ENCODE measurements around the gene PGLYRP4. TPM values are rescaled to one million over a fixed set of nuclear protein-coding genes. Genes with fewer than 3 reads are reported as not detected.
A peak's percentile ranks its signal among the peaks of the same experiment; 100 is the strongest.

Gene PGLYRP4
- total and polyA plus RNA-seq, 7 experiments from 2014 or later, result not detected

DNA sequence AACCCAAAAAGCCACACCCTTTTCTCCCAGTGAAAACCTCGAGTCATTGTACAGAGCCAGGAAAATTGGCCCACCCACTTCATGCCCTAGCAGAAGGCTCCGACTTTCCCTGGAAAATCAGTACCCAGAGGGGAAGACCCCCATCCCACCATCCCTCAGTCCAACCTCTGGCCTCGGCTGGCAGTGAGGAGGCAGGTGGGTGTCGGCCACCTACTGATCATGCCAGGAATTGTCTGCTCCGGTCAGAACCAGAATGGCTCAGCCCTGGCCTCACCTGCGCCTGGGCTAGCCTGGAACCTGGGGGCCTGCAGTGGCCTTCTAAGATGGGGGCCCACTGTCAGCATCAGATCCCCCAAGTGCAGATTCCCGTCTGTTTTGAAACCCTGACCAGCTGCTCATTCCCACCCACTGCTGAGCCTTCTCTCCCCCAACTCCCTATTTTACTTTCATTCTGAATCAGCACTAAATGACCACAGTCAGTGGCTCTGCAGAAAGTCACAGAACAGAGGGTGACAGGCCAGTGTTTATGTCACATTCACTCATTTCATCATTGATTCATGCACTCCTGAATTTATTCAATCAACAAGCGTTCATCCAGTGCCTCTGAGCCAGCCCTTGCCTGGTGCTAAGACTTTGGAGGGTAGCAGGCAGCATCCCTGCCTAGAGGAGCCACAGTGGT, 6.0 kb upstream of the PGLYRP4 start:
- peaks cover 0 to 16% (median 6%) of the 10 kb centered on the region in 5 donors for H3K27me3 Mint-ChIP-seq
- H3K27me3 ChIP-seq (ENCODE audit: control insufficient read depth in 2 of 2, insufficient read depth in 2 of 2, low read length in 2 of 2), result no peaks in the 10 kb centered on the region
- CTCF ChIA-PET, result interaction anchor here (0.6 to 6.2 kb wide), 2 partner anchors 139 to 243 kb away, joined by 7 to 51 read pairs; no protein-coding TSS in a partner anchor
- no peak overlapping the region for H3K4me3 ChIP-seq (ENCODE audit: low read length)
- ATAC-seq, result no peak
- no peak for DNase-seq
- H3K27ac Mint-ChIP-seq, result peak overlapping the region in 1 of 9 donors; percentile 65
- no peaks in the 10 kb centered on the region for H3K9me3 Mint-ChIP-seq
- peaks cover 16 to 26% (median 24%) of the 10 kb centered on the region in 7 donors for H3K4me1 Mint-ChIP-seq
- peaks cover 0 to 16% of the 10 kb centered on the region in 2 donors for H3K4me1 ChIP-seq (ENCODE audit: control insufficient read depth in 2 of 2, insufficient read depth in 2 of 2, low read length in 2 of 2)
- no peaks in the 10 kb centered on the region for H3K9me3 ChIP-seq (ENCODE audit: control insufficient read depth in 2 of 3, low read length in 3 of 3)
- H3K36me3 ChIP-seq (ENCODE audit: control insufficient read depth in 2 of 3, insufficient read depth in 3 of 3, low read length in 3 of 3), result no peaks in the 10 kb centered on the region
- H3K36me3 Mint-ChIP-seq, result no peaks in the 10 kb centered on the region
- POLR2A ChIA-PET, result no interaction called here
- no peak overlapping the region for H3K27ac ChIP-seq (ENCODE audit: low read depth, low read length)
- intact Hi-C loops (cut with micrococcal nuclease), result loop anchor here in 1 of 2 donors (10.0 kb wide), 1 partner anchor 280 kb away; the partner anchor contains the start of gene CHTOP
- H3K4me3 Mint-ChIP-seq, result no peak overlapping the region

DNA sequence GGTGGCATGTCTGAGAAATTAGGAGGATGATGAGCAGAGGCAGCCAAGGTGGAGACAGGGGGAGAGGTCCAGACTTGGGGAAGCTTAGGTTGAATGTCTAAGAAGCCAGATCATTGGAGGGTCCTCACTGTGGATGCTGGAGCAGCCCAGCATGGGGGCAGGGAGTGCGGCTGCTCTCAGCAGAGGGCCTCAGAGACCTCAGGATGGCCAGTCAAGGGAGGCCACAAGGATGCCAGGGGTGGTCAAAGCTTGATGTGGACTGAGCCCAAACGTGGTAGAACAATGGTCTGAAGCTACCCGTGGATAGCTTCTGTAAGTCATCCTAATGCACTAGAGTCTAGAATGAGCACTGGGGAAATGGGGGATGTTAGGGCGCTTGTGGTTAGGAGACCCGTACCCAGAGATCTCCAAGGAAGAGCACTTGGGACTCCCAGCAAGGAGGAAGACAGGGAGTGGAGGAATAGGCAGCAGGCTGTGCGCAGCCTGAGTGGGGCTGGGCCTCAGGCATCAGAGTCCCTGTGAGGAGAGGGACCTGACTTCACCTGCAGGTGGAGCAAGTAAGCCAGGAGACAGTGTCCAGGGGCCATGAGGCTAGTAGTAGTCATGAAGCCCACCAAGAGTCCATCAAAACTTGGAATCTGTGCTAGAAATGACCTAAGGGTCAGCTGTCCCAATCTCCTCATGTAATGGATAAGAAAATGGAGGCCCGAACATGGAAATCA, 4.7 kb upstream of the PGLYRP4 start:
- Mint-ChIP-seq H3K4me1 (peaks cover 13 to 24% (median 24%) of the 10 kb centered on the region in 7 donors), H3K27ac (no peak overlapping the region), H3K36me3 (no peaks in the 10 kb centered on the region), H3K9me3 (no peaks in the 10 kb centered on the region), H3K4me3 (no peak overlapping the region), H3K27me3 (peaks cover 6 to 21% (median 10%) of the 10 kb centered on the region in 5 donors)
- ChIA-PET POLR2A (no interaction called here), CTCF (interaction anchor here (0.5 to 6.2 kb wide), 2 partner anchors 11 to 140 kb away, joined by 4 to 51 read pairs; no protein-coding TSS in a partner anchor)
- no peak overlapping the region for H3K4me3 ChIP-seq (ENCODE audit: low read length)
- ATAC-seq (no peak), DNase-seq (no peak)
- intact Hi-C loops (cut with micrococcal nuclease), result loop anchor here (2.0 to 10.0 kb wide), 3 partner anchors 51 to 395 kb away; partner anchors contain the start of gene CHTOP (in 1 of the 2)
- no peak overlapping the region for H3K27ac ChIP-seq (ENCODE audit: low read depth, low read length)
- peaks cover 0 to 14% of the 10 kb centered on the region in 2 donors for H3K4me1 ChIP-seq (ENCODE audit: control insufficient read depth in 2 of 2, insufficient read depth in 2 of 2, low read length in 2 of 2)
- H3K27me3 ChIP-seq (ENCODE audit: control insufficient read depth in 2 of 2, insufficient read depth in 2 of 2, low read length in 2 of 2), result no peaks in the 10 kb centered on the region
- no peaks in the 10 kb centered on the region for H3K9me3 ChIP-seq (ENCODE audit: control insufficient read depth in 2 of 3, low read length in 3 of 3)
- H3K36me3 ChIP-seq (ENCODE audit: control insufficient read depth in 2 of 3, insufficient read depth in 3 of 3, low read length in 3 of 3), result no peaks in the 10 kb centered on the region

DNA sequence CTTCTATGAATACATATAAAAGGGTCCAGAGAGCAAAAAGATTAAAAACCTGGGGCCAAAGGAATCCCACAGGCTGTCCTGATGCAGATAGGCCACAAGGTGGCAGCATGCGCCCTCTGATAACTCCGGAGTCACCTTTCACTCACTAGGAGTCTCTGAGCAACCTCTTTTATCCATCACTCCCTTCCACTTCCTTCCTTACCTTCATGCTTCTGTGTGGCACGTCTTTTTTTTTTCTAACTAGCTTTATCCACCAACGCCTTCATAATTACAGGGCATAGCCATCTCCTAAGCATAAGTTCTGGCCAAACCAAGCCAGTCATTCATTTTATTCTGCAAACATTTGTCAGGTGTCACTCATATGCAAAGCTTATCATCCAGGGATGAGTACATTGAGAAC, 3.9 kb upstream of the PGLYRP4 start:
- DNase-seq (peak; percentile 30 to 69 (median 52)), ATAC-seq (peak; percentile 77)
- no peaks in the 10 kb centered on the region for H3K9me3 Mint-ChIP-seq
- no peaks in the 10 kb centered on the region for H3K9me3 ChIP-seq (ENCODE audit: control insufficient read depth in 2 of 3, low read length in 3 of 3)
- peaks cover 6 to 24% (median 11%) of the 10 kb centered on the region in 5 donors for H3K27me3 Mint-ChIP-seq
- ChIA-PET CTCF (interaction anchor here (0.6 to 6.2 kb wide), 5 partner anchors 48 to 180 kb away, joined by 3 to 51 read pairs (median 3); no protein-coding TSS in a partner anchor), POLR2A (no interaction called here)
- H3K4me3 ChIP-seq (ENCODE audit: low read length), result no peak overlapping the region
- H3K27ac ChIP-seq (ENCODE audit: low read depth, low read length), result no peak overlapping the region
- H3K4me1 ChIP-seq (ENCODE audit: control insufficient read depth in 2 of 2, insufficient read depth in 2 of 2, low read length in 2 of 2), result peaks cover 0 to 6% of the 10 kb centered on the region in 2 donors
- no peak overlapping the region for H3K27ac Mint-ChIP-seq
- no peaks in the 10 kb centered on the region for H3K27me3 ChIP-seq (ENCODE audit: control insufficient read depth in 2 of 2, insufficient read depth in 2 of 2, low read length in 2 of 2)
- intact Hi-C loops (cut with micrococcal nuclease), result loop anchor here (1.0 to 10.0 kb wide), 5 partner anchors 52 to 396 kb away; partner anchors contain the start of gene CHTOP (in 1 of the 2)
- H3K4me1 Mint-ChIP-seq, result peaks cover 5 to 16% (median 15%) of the 10 kb centered on the region in 7 donors
- H3K4me3 Mint-ChIP-seq, result no peak overlapping the region
- H3K36me3 Mint-ChIP-seq, result no peaks in the 10 kb centered on the region
- H3K36me3 ChIP-seq (ENCODE audit: control insufficient read depth in 2 of 3, insufficient read depth in 3 of 3, low read length in 3 of 3), result no peaks in the 10 kb centered on the region

DNA sequence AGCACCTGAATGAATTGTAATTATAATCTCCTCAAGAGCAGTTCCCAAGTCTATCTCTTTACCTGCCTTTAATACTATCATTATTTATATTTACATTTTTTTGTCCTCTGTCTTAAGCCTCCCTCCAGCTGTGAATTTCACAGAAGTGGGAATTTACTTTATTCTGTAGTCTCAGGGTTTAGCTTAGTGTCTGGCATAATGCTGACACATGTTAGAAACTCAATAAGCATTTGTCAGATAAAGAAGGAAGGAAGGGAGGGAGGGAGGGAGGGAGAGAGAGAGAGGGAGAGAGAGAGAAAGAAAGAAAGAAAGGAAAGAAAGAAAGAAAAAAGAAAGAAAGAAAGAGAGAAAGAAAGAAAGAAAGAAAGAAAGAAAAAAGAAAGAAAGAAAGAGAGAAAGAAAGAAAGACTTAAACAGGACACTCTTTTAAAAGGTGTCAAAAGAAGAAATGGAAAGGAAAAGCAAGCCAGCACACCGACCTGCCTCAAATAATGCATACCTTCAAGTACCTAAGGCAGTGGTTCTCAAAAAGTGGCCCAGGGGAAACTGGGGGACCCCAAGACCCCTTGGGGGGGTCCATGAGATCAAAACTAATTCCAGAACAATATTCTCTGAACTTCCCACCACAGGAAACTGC, 1.8 kb upstream of the PGLYRP4 start:
- H3K27ac Mint-ChIP-seq, result no peak overlapping the region
- POLR2A ChIA-PET, result no interaction called here
- H3K4me1 Mint-ChIP-seq, result peaks cover 9 to 15% (median 14%) of the 10 kb centered on the region in 7 donors
- DNase-seq, result no peak
- Histone ChIP-seq H3K36me3 (ENCODE audit: control insufficient read depth in 2 of 3, insufficient read depth in 3 of 3, low read length in 3 of 3) (no peaks in the 10 kb centered on the region), H3K27ac (ENCODE audit: low read depth, low read length) (no peak overlapping the region), H3K27me3 (ENCODE audit: control insufficient read depth in 2 of 2, insufficient read depth in 2 of 2, low read length in 2 of 2) (peaks cover 0 to 5% of the 10 kb centered on the region in 2 donors), H3K4me3 (ENCODE audit: low read length) (no peak overlapping the region), H3K4me1 (ENCODE audit: control insufficient read depth in 2 of 2, insufficient read depth in 2 of 2, low read length in 2 of 2) (peaks cover 10% of the 10 kb centered on the region in 2 donors), H3K9me3 (ENCODE audit: control insufficient read depth in 2 of 3, low read length in 3 of 3) (no peaks in the 10 kb centered on the region)
- H3K27me3 Mint-ChIP-seq, result peaks cover 6 to 35% (median 24%) of the 10 kb centered on the region in 5 donors
- intact Hi-C loops (cut with micrococcal nuclease), result loop anchor here in 1 of 2 donors (10.0 kb wide), 1 partner anchor 284 kb away; the partner anchor contains the start of gene CHTOP
- CTCF ChIA-PET, result interaction anchor here (1.4 kb wide), 1 partner anchor 145 kb away, joined by 4 read pairs; no protein-coding TSS in a partner anchor
- no peaks in the 10 kb centered on the region for H3K9me3 Mint-ChIP-seq
- no peak overlapping the region for H3K4me3 Mint-ChIP-seq
- ATAC-seq, result no peak
- no peaks in the 10 kb centered on the region for H3K36me3 Mint-ChIP-seq

GRCh38 chr1:153349363-153350320, 1.0 kb upstream of the PGLYRP4 start:
- Histone ChIP-seq H3K4me1 (ENCODE audit: control insufficient read depth in 2 of 2, insufficient read depth in 2 of 2, low read length in 2 of 2) (peaks cover 13 to 18% of the 10 kb centered on the region in 2 donors), H3K4me3 (ENCODE audit: low read length) (no peak overlapping the region), H3K9me3 (ENCODE audit: control insufficient read depth in 2 of 3, low read length in 3 of 3) (no peaks in the 10 kb centered on the region), H3K27me3 (ENCODE audit: control insufficient read depth in 2 of 2, insufficient read depth in 2 of 2, low read length in 2 of 2) (peaks cover 0 to 5% of the 10 kb centered on the region in 2 donors), H3K27ac (ENCODE audit: low read depth, low read length) (no peak overlapping the region), H3K36me3 (ENCODE audit: control insufficient read depth in 2 of 3, insufficient read depth in 3 of 3, low read length in 3 of 3) (no peaks in the 10 kb centered on the region)
- Mint-ChIP-seq H3K4me1 (peaks cover 12 to 23% (median 22%) of the 10 kb centered on the region in 7 donors), H3K4me3 (no peak overlapping the region), H3K27me3 (peaks cover 6 to 36% (median 24%) of the 10 kb centered on the region in 5 donors), H3K9me3 (no peaks in the 10 kb centered on the region), H3K36me3 (no peaks in the 10 kb centered on the region), H3K27ac (no peak overlapping the region)
- POLR2A ChIA-PET, result no interaction called here
- DNase-seq, result no peak
- CTCF ChIA-PET, result interaction anchor here (1.4 kb wide), 1 partner anchor 146 kb away, joined by 4 read pairs; no protein-coding TSS in a partner anchor
- intact Hi-C loops (cut with micrococcal nuclease), result loop anchor here in 1 of 2 donors (10.0 kb wide), 1 partner anchor 285 kb away; the partner anchor contains the start of gene CHTOP
- ATAC-seq, result no peak

All from naive thymus-derived CD4-positive, alpha-beta T cell (primary cell).